GM12878 (cell line): Measurements from ENCODE around the gene TMEM132D.

Experiments used
- ATF3 ChIP-seq: IDR thresholded peaks from 2 replicates; pipeline ENCODE4 v1.6.1; 2011; ENCODE audit warnings: low read depth, mild to moderate bottlenecking, low read length, moderate library complexity, borderline replicate concordance; ENCODE audit errors: extremely low read depth
- JUNB ChIP-seq: IDR thresholded peaks from 2 replicates; pipeline ENCODE4 v1.6.1; 2016; ENCODE audit warnings: antibody characterized with exemption, mild to moderate bottlenecking
- PAX8 ChIP-seq: fragments of 450-650 bp; IDR thresholded peaks from 2 replicates; pipeline ENCODE4 v1.6.1; 2017; ENCODE audit warnings: mild to moderate bottlenecking, moderate library complexity
- POLR2AphosphoS2 ChIP-seq: IDR thresholded peaks from 2 replicates; pipeline ENCODE4 v1.6.1; 2011; ENCODE audit warnings: low read depth, mild to moderate bottlenecking, low read length, improper control_type of control experiment, moderate library complexity
- POLR2AphosphoS5 ChIP-seq: IDR thresholded peaks from 2 replicates; pipeline ENCODE4 v1.6.1; 2011; ENCODE audit warnings: mild to moderate bottlenecking, low read length, inconsistent platforms
- SP1 ChIP-seq: IDR thresholded peaks from one replicate; pipeline ENCODE4 v1.6.1; 2011; ENCODE audit warnings: low read depth, low read length
- ZBED1 ChIP-seq: IDR thresholded peaks from 2 replicates; pipeline ENCODE4 v1.6.1; 2016; ENCODE audit warnings: borderline replicate concordance
- ZNF207 ChIP-seq: fragments of 450-650 bp; IDR thresholded peaks from 2 replicates; pipeline ENCODE4 v1.6.1; 2014; ENCODE audit warnings: antibody characterized with exemption, mild to moderate bottlenecking, borderline replicate concordance
- ZNF274 ChIP-seq: IDR thresholded peaks from one replicate; pipeline ENCODE4 v1.8.0; 2011; ENCODE audit not compliant: insufficient read length, insufficient read depth
- TF ChIP-seq, protein P1 (sequence below), 3 experiments: IDR thresholded peaks in 2 of 3; conservative IDR thresholded peaks in 1 of 3; 2 replicates each; pipeline ENCODE4 v1.5.1; 2011; ENCODE audit warnings: low read depth in 3 of 3, low read length in 3 of 3, mild to moderate bottlenecking in 3 of 3, control low read depth in 2 of 3, moderate library complexity in 2 of 3, inconsistent platforms in 1 of 3, mixed read lengths in 1 of 3; ENCODE audit not compliant: control insufficient read depth in 2 of 3, insufficient read depth in 1 of 3; ENCODE audit errors: extremely low read depth in 1 of 3

- no peak for TF ChIP-seq POLR2AphosphoS2
- no peak for TF ChIP-seq ATF3
- TF ChIP-seq PAX8: no peak
- TF ChIP-seq JUNB: no peak
- TF ChIP-seq ZBED1: no peak
- no peak for TF ChIP-seq ZNF274
- TF ChIP-seq SP1: no peak
- TF ChIP-seq ZNF207: no peak
- TF ChIP-seq, protein P1, sequence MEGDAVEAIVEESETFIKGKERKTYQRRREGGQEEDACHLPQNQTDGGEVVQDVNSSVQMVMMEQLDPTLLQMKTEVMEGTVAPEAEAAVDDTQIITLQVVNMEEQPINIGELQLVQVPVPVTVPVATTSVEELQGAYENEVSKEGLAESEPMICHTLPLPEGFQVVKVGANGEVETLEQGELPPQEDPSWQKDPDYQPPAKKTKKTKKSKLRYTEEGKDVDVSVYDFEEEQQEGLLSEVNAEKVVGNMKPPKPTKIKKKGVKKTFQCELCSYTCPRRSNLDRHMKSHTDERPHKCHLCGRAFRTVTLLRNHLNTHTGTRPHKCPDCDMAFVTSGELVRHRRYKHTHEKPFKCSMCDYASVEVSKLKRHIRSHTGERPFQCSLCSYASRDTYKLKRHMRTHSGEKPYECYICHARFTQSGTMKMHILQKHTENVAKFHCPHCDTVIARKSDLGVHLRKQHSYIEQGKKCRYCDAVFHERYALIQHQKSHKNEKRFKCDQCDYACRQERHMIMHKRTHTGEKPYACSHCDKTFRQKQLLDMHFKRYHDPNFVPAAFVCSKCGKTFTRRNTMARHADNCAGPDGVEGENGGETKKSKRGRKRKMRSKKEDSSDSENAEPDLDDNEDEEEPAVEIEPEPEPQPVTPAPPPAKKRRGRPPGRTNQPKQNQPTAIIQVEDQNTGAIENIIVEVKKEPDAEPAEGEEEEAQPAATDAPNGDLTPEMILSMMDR (IDR thresholded peaks at IDR 0.05 in 2 of 3, conservative IDR thresholded peaks at IDR 0.05 in 1 of 3; ENCODE audit: control insufficient read depth in 2 of 3, extremely low read depth in 1 of 3, insufficient read depth in 1 of 3, low read depth in 3 of 3, low read length in 3 of 3): no peak
- no peak for TF ChIP-seq POLR2AphosphoS5
Measured at GRCh38 chr12:129704232-129704830, 199.5 kb downstream of the TMEM132D start.
